Measurements from ENCODE around the gene NCKAP5.

The NCKAP5 gene

DNA sequence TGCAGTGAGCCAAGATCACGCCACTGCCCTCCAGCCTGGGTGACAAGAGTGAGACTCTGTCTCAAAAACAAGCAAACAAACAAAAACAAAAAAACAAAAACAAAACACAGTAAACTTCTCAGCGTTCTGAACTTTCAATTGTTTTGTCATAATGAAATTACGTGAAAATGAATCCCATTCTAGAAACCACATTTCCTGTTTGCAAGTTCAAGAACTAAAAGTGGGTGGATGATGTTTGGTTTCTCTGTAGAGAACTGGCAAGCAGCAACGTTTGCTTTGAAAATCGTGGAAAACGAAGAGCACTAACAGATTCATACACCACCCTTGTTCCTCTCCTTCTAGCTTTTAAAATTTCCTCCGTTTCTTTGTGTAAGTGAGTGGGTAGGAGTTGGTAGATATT, 672.2 kb downstream of the NCKAP5 start:
- TF ChIP-seq CTCF (IDR thresholded peaks at IDR 0.05; ENCODE audit: low read depth, low read length) = no peak
- H3K4me3 ChIP-seq (ENCODE audit: low read depth, low read length) = no peak overlapping the region

- H3K4me3 ChIP-seq (ENCODE audit: low read depth, low read length) = no peak overlapping the region
Observed at GRCh38 chr2:132891498-132891897, 676.8 kb downstream of the NCKAP5 start.

DNA sequence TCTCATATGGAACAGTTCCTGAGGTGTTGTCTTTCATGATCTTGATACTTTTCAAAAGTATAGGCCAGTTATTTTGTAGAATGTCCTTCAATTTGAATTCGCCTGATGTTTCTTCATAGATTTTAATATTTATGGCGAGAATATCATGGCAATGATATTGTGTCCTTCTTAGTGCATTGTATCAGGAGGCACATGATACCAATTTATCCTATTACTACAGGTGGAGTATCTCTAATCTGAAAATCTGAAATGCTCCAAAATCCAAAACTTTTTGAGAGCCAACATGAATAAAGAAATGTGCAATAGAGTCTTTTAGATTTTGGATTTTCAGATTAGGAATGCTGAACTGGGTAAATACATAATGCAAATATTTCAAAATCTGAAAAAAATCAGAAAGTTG, 681.7 kb downstream of the NCKAP5 start:
- no peak for TF ChIP-seq CTCF (IDR thresholded peaks at IDR 0.05; ENCODE audit: low read depth, low read length)
- H3K4me3 ChIP-seq (ENCODE audit: low read depth, low read length) = no peak overlapping the region

More at GRCh38 chr2:132891498-132891897, 676.8 kb downstream of the NCKAP5 start:
- no peak for TF ChIP-seq CTCF (IDR thresholded peaks at IDR 0.05; ENCODE audit: low read depth, low read length)

- H3K4me3 ChIP-seq (ENCODE audit: low read depth, low read length) = no peak overlapping the region
- TF ChIP-seq CTCF (IDR thresholded peaks at IDR 0.05; ENCODE audit: low read depth, low read length) = no peak
Observed at GRCh38 chr2:132884705-132885104, 683.6 kb downstream of the NCKAP5 start.

- no peak overlapping the region for H3K4me3 ChIP-seq (ENCODE audit: low read depth, low read length)
- TF ChIP-seq CTCF (IDR thresholded peaks at IDR 0.05; ENCODE audit: low read depth, low read length) = no peak
Observed at GRCh38 chr2:132884292-132884691, 684.0 kb downstream of the NCKAP5 start.

DNA sequence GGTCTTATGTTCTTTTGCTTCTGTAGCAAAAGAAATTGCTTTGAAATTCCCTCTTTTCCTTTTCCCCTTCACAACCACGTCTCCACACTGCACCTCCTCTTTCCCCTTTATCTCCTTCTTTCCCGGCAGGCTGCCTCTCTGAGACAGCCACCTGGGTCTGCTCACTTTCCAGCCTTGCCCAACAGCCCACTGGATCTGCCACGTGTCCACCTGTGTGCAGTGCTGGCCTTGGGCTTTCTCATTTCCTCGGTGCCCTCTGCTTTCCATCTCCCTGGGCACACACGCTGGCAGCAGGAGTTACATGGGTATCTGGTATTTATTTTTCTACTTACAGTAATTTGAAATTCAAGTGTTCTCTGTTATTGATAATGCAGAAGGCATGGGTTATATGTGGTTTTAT, 684.8 kb downstream of the NCKAP5 start:
- no peak overlapping the region for H3K4me3 ChIP-seq (ENCODE audit: low read depth, low read length)
- TF ChIP-seq CTCF (IDR thresholded peaks at IDR 0.05; ENCODE audit: low read depth, low read length) = no peak

- no peak for TF ChIP-seq CTCF (IDR thresholded peaks at IDR 0.05; ENCODE audit: low read depth, low read length)
- no peak overlapping the region for H3K4me3 ChIP-seq (ENCODE audit: low read depth, low read length)
Observed at GRCh38 chr2:132881546-132881945, 686.7 kb downstream of the NCKAP5 start.
